Liver (tissue), 9 donors: ENCODE measurements around the gene GPR132. TPM values are rescaled to one million over a fixed set of nuclear protein-coding genes. Genes with fewer than 3 reads are reported as not detected.

Experiments used
- DNase-seq: peaks from one replicate; pipeline ENCODE4 v3.0.0-alpha.2; 2017; ENCODE audit warnings: low spot score
- H3K27ac ChIP-seq, 2 donors: one replicate each; pipeline ENCODE4 v1.7.0; 2013; ENCODE audit warnings: inconsistent platforms in 2 of 2, low read length in 2 of 2, control low read depth in 1 of 2, low read depth in 1 of 2, mild to moderate bottlenecking in 1 of 2
- H3K27me3 ChIP-seq, 4 donors: one replicate each; pipeline versions ENCODE4 v1.6.1 to v1.7.0; 2013; ENCODE audit warnings: low read length in 3 of 4, inconsistent platforms in 1 of 4, mild to moderate bottlenecking in 1 of 4, moderate library complexity in 1 of 4; ENCODE audit not compliant: control insufficient read depth in 4 of 4, insufficient read depth in 4 of 4
- H3K36me3 ChIP-seq, 4 donors: one replicate each; pipeline versions ENCODE4 v1.6.1 to v1.7.0; 2013; ENCODE audit warnings: low read length in 3 of 4, mild to moderate bottlenecking in 3 of 4, low read depth in 1 of 4, moderate library complexity in 1 of 4; ENCODE audit not compliant: control insufficient read depth in 4 of 4, insufficient read depth in 3 of 4
- H3K4me1 ChIP-seq, 4 donors: one replicate each; pipeline versions ENCODE4 v1.6.1 to v1.7.0; 2013; ENCODE audit warnings: low read length in 3 of 4, mild to moderate bottlenecking in 3 of 4, moderate library complexity in 1 of 4; ENCODE audit not compliant: control insufficient read depth in 4 of 4, insufficient read depth in 4 of 4
- H3K4me3 ChIP-seq, 3 donors: one replicate each; pipeline versions ENCODE4 v1.6.1 to v1.7.0; 2013; ENCODE audit warnings: low read length in 3 of 3, control low read depth in 1 of 3, low read depth in 1 of 3, mild to moderate bottlenecking in 1 of 3
- H3K9ac ChIP-seq, 2 donors: one replicate each; pipeline ENCODE4 v1.7.0; 2013; ENCODE audit warnings: low read length in 2 of 2, mild to moderate bottlenecking in 2 of 2, moderate library complexity in 2 of 2, control low read depth in 1 of 2, low read depth in 1 of 2
- H3K9me3 ChIP-seq, 4 donors: one replicate each; pipeline versions ENCODE4 v1.6.1 to v1.7.0; 2013; ENCODE audit warnings: low read length in 3 of 4; ENCODE audit not compliant: control insufficient read depth in 4 of 4
- ATF3 ChIP-seq: IDR thresholded peaks from 2 replicates; pipeline ENCODE4 v1.6.1; 2016; ENCODE audit warnings: antibody characterized with exemption
- EGR1 ChIP-seq, 2 donors: IDR thresholded peaks; 2 replicates each; pipeline ENCODE4 v1.6.1; 2016 to 2018; ENCODE audit warnings: antibody characterized with exemption in 2 of 2, low read depth in 2 of 2
- FOXA1 ChIP-seq: IDR thresholded peaks from 2 replicates; pipeline ENCODE4 v1.6.1; 2016; ENCODE audit warnings: antibody characterized with exemption
- FOXA2 ChIP-seq: IDR thresholded peaks from 2 replicates; pipeline ENCODE4 v1.6.1; 2016; ENCODE audit warnings: antibody characterized with exemption
- GABPA ChIP-seq, 2 donors: IDR thresholded peaks in 1 of 2; conservative IDR thresholded peaks in 1 of 2; 2 replicates each; pipeline ENCODE4 v1.6.1; 2016; ENCODE audit warnings: antibody characterized with exemption in 2 of 2, mild to moderate bottlenecking in 1 of 2, moderate library complexity in 1 of 2
- HNF4A ChIP-seq, 2 donors: conservative IDR thresholded peaks; 2 replicates each; pipeline ENCODE4 v1.6.1; 2016; ENCODE audit warnings: antibody characterized with exemption in 2 of 2, mild to moderate bottlenecking in 2 of 2
- HNF4G ChIP-seq: IDR thresholded peaks from 2 replicates; pipeline ENCODE4 v1.6.1; 2016; ENCODE audit warnings: antibody characterized with exemption
- NR2F2 ChIP-seq: IDR thresholded peaks from 2 replicates; pipeline ENCODE4 v1.6.1; 2016; ENCODE audit warnings: antibody characterized with exemption
- RAD21 ChIP-seq, 2 donors: IDR thresholded peaks; 2 replicates each; pipeline ENCODE4 v1.6.1; 2016; ENCODE audit warnings: antibody characterized with exemption in 2 of 2, mild to moderate bottlenecking in 2 of 2
- RXRA ChIP-seq, 2 donors: IDR thresholded peaks; 2 replicates each; pipeline ENCODE4 v1.6.1; 2017 to 2018; ENCODE audit warnings: antibody characterized with exemption in 2 of 2, mild to moderate bottlenecking in 1 of 2
- SP1 ChIP-seq: IDR thresholded peaks from 2 replicates; pipeline ENCODE4 v1.6.1; 2018; ENCODE audit warnings: antibody characterized with exemption, mild to moderate bottlenecking
- TAF1 ChIP-seq: conservative IDR thresholded peaks from 2 replicates; pipeline ENCODE4 v1.6.1; 2016; ENCODE audit warnings: antibody characterized with exemption, mild to moderate bottlenecking
- YY1 ChIP-seq: IDR thresholded peaks from 2 replicates; pipeline ENCODE4 v1.6.1; 2016; ENCODE audit warnings: antibody characterized with exemption, mild to moderate bottlenecking
- ZBTB33 ChIP-seq: IDR thresholded peaks from 2 replicates; pipeline ENCODE4 v1.6.1; 2016; ENCODE audit warnings: antibody characterized with exemption
- WGBS: extraction: QIAGEN DNeasy Blood & Tissue Kit; methylation state at CpG from one replicate; pipeline ENCODE4 v1.1.7; 2013; 5-methylcytosine and 5-hydroxymethylcytosine counted together
- polyA plus RNA-seq, 2 donors: library from polyadenylated mRNA; stranded (reverse) in 1 of 2; unstranded in 1 of 2; fragments of 200-250 nt in 1 of 2; fragments of >200 nt in 1 of 2; fragmentation: Nextera tagmentation in 1 of 2; extraction: Ambion mirVana in 1 of 2; gene quantifications; one replicate each; pipeline versions ENCODE4 v1.2.1 to v1.2.3, GENCODE V29; 2013 to 2015
- total RNA-seq, 2 donors: library from RNA; depleted of rRNA; stranded (reverse); fragments of >200 nt; gene quantifications; one replicate each; pipeline ENCODE4 v1.2.3, GENCODE V29; 2014
- TF ChIP-seq, protein P1 (sequence below): IDR thresholded peaks from 2 replicates; pipeline ENCODE4 v1.6.1; 2016; ENCODE audit warnings: antibody characterized with exemption
- TF ChIP-seq, protein P2 (sequence below): IDR thresholded peaks from 2 replicates; pipeline ENCODE4 v1.6.1; 2016; ENCODE audit warnings: antibody characterized with exemption, mild to moderate bottlenecking
- TF ChIP-seq, protein P3 (sequence below): fragments of 150-350 bp; IDR thresholded peaks from 2 replicates; pipeline ENCODE4 v1.5.1; 2017; ENCODE audit warnings: improper control_type of control experiment, low read depth, low read length; ENCODE audit not compliant: missing input control
- donor health status: healthy.
- donor health status: healthy.
- donor health status: healthy.
- donor health status: healthy.
- donor health status: healthy.

GPR132 gene
- total and polyA plus RNA-seq, 4 donors, result 0.32 to 1.2 (median 0.75) TPM

GRCh38 chr14:105084741-105085571, 19.7 kb upstream of the GPR132 start:
- no peaks in the 10 kb centered on the region for H3K27me3 ChIP-seq
- H3K27ac ChIP-seq, result no peak overlapping the region
- TF ChIP-seq, protein P1, sequence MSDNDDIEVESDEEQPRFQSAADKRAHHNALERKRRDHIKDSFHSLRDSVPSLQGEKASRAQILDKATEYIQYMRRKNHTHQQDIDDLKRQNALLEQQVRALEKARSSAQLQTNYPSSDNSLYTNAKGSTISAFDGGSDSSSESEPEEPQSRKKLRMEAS, result no peak
- TF ChIP-seq YY1 (no peak), TAF1 (no peak), RXRA (IDR thresholded peaks at IDR 0.05) (no peak), FOXA1 (no peak), HNF4G (no peak), SP1 (no peak), ATF3 (no peak), NR2F2 (no peak), HNF4A (conservative IDR thresholded peaks at IDR 0.05) (no peak), RAD21 (IDR thresholded peaks at IDR 0.05) (no peak), FOXA2 (no peak), EGR1 (IDR thresholded peaks at IDR 0.05; ENCODE audit: low read depth in 2 of 2) (no peak)
- H3K36me3 ChIP-seq, result no peaks in the 10 kb centered on the region
- no peak for DNase-seq
- H3K4me3 ChIP-seq, result no peak overlapping the region
- WGBS, result 77% methylated on average over 14 of the region's 14 CpGs
- H3K9ac ChIP-seq, result no peak overlapping the region
- no peaks in the 10 kb centered on the region for H3K9me3 ChIP-seq
- H3K4me1 ChIP-seq, result peaks cover 8 to 19% (median 10%) of the 10 kb centered on the region in 4 donors

DNA sequence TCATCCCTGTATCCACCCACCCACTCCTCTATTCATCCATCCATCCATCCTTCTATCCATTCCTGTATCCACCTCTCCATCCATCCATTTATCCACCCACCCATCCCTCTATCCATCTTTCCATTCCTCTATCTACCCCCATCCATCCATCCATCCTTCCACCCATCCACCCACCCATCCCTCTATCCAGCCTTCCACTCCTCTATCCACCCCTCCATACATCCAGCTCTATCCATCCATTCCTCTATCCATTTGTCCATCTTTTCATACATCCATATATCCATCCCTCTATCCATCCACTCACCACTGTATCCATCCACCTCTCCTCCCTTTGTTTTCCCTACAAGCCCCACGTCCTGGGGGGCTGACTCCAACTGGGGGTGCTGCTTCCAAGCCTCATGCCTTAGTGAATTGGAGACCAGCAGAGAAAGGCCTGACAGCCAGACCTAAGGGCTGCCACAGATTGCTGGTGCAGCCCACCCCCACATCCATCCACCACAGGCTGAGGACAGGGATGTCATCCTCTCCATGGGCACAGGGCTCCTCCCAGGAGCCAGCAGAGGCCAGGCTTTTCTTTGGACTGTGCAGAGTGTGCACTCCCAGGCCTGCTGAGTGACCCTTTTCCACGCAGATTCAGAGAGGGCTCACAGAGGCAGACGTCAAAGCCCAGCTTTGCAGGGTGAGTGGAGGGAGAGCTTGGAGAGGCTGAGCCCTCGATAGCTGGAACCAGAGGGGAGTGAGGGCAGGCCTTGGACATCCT, 18.9 kb upstream of the GPR132 start:
- Histone ChIP-seq H3K27me3 (no peaks in the 10 kb centered on the region), H3K9me3 (no peaks in the 10 kb centered on the region), H3K27ac (no peak overlapping the region), H3K9ac (no peak overlapping the region), H3K4me3 (no peak overlapping the region), H3K4me1 (peaks cover 8 to 19% (median 10%) of the 10 kb centered on the region in 4 donors), H3K36me3 (no peaks in the 10 kb centered on the region)
- no peak for DNase-seq
- TF ChIP-seq YY1, result no peak
- no peak for TF ChIP-seq ATF3
- no peak for TF ChIP-seq FOXA1
- TF ChIP-seq RAD21 (IDR thresholded peaks at IDR 0.05), result no peak
- no peak for TF ChIP-seq RXRA (IDR thresholded peaks at IDR 0.05)
- TF ChIP-seq, protein P2, sequence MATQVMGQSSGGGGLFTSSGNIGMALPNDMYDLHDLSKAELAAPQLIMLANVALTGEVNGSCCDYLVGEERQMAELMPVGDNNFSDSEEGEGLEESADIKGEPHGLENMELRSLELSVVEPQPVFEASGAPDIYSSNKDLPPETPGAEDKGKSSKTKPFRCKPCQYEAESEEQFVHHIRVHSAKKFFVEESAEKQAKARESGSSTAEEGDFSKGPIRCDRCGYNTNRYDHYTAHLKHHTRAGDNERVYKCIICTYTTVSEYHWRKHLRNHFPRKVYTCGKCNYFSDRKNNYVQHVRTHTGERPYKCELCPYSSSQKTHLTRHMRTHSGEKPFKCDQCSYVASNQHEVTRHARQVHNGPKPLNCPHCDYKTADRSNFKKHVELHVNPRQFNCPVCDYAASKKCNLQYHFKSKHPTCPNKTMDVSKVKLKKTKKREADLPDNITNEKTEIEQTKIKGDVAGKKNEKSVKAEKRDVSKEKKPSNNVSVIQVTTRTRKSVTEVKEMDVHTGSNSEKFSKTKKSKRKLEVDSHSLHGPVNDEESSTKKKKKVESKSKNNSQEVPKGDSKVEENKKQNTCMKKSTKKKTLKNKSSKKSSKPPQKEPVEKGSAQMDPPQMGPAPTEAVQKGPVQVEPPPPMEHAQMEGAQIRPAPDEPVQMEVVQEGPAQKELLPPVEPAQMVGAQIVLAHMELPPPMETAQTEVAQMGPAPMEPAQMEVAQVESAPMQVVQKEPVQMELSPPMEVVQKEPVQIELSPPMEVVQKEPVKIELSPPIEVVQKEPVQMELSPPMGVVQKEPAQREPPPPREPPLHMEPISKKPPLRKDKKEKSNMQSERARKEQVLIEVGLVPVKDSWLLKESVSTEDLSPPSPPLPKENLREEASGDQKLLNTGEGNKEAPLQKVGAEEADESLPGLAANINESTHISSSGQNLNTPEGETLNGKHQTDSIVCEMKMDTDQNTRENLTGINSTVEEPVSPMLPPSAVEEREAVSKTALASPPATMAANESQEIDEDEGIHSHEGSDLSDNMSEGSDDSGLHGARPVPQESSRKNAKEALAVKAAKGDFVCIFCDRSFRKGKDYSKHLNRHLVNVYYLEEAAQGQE, result no peak
- TF ChIP-seq GABPA (IDR thresholded peaks at IDR 0.05 in 1 of 2, conservative IDR thresholded peaks at IDR 0.05 in 1 of 2), result no peak
- TF ChIP-seq FOXA2, result no peak
- no peak for TF ChIP-seq ZBTB33
- no peak for TF ChIP-seq SP1
- no peak for TF ChIP-seq NR2F2
- TF ChIP-seq TAF1, result no peak
- TF ChIP-seq HNF4G, result no peak
- TF ChIP-seq HNF4A (conservative IDR thresholded peaks at IDR 0.05), result no peak
- TF ChIP-seq, protein P1, result no peak
- TF ChIP-seq, protein P3, sequence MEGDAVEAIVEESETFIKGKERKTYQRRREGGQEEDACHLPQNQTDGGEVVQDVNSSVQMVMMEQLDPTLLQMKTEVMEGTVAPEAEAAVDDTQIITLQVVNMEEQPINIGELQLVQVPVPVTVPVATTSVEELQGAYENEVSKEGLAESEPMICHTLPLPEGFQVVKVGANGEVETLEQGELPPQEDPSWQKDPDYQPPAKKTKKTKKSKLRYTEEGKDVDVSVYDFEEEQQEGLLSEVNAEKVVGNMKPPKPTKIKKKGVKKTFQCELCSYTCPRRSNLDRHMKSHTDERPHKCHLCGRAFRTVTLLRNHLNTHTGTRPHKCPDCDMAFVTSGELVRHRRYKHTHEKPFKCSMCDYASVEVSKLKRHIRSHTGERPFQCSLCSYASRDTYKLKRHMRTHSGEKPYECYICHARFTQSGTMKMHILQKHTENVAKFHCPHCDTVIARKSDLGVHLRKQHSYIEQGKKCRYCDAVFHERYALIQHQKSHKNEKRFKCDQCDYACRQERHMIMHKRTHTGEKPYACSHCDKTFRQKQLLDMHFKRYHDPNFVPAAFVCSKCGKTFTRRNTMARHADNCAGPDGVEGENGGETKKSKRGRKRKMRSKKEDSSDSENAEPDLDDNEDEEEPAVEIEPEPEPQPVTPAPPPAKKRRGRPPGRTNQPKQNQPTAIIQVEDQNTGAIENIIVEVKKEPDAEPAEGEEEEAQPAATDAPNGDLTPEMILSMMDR, result no peak
- no peak for TF ChIP-seq EGR1 (IDR thresholded peaks at IDR 0.05; ENCODE audit: low read depth in 2 of 2)
- 61% methylated on average over 4 of the region's 4 CpGs for WGBS
